Effector CD8-positive, alpha-beta T cell (primary cell): ENCODE measurements around the gene RPS6KA2.

Source experiments
- DNase-seq: peaks from one replicate; lab custom pipeline; 2025; lab: John Stamatoyannopoulos, UW

Gene RPS6KA2

DNA sequence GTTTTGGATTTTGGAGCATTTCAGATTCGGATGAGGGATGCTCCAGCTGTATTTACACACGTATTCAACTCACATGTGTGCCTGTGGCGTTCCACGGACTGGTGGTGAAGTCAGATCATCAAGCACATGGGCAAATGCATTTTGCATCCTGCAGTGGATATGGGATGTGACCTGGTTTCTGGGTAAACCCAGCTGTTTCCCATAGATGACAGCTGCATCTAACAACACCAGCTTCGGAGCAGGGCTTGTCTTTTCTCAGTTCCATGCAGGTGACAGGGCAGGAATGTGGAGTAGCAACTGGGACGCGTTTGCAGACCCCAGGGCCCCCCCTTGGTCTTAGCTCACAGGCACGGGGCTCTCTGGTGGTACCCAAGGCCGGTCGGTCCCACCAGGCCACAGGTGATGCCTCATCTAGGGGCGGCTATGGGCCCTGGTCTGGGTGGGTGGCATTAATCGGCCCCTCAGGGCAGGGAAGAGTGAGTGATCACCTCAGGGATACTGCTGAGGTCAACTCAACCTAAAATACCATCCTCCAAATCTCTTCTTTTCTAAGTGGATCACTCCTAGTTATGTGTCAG is 123.8 kb downstream of the RPS6KA2 start:
- DNase-seq = no peak

DNA sequence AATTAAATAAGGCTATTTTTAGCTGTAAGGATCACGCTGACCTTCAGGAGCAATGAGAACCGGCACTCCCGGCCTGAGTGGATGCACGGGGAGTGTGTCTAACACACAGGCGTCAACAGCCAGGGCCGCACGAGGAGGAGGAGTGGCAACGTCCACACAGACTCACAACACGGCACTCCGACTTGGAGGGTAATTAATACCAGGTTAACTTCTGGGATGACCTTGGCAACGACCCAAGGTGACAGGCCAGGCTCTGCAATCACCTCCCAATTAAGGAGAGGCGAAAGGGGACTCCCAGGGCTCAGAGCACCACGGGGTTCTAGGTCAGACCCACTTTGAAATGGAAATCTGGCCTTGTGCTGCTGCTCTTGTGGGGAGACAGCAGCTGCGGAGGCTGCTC is 124.6 kb downstream of the RPS6KA2 start:
- no peak for DNase-seq

DNA sequence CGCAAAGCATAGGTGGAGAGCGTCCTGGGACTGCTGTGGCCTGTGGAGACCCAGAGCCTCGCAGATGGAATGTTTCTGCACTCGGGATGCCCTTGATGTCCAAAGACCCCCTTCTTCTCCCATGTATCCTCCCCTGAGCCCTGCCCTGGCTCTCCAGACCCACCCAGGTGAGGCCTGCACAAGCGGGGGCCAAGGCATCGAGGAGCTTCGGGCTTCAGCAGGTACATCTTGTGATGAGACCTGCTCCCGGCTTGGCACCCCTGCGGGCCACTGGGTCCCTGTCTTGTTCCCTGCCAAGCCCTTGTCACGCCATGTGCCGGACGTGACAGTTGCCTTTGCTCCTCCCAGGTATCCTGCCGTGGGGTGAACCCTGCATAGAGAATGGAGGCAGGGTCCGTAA is 125.8 kb downstream of the RPS6KA2 start:
- no peak for DNase-seq

DNA sequence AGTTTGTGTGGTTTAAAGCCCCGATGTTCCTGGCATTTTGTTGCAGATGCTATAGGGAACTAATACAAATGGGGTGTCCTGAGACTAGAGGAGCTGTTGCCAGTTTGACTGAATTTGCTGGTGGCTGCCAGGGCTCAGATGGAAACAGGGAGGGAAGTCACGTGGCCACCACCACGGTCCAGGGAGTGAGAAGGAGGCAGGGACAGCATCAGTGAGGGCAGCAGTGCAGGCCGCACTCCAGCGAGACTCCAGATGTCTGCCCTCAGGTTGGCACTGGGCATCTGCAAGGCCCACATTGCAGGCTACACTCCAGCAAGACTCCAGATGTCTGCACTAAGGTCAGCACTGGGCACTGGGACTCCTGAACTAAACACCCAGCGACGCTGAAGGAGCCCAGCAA is 126.8 kb downstream of the RPS6KA2 start:
- no peak for DNase-seq

DNA sequence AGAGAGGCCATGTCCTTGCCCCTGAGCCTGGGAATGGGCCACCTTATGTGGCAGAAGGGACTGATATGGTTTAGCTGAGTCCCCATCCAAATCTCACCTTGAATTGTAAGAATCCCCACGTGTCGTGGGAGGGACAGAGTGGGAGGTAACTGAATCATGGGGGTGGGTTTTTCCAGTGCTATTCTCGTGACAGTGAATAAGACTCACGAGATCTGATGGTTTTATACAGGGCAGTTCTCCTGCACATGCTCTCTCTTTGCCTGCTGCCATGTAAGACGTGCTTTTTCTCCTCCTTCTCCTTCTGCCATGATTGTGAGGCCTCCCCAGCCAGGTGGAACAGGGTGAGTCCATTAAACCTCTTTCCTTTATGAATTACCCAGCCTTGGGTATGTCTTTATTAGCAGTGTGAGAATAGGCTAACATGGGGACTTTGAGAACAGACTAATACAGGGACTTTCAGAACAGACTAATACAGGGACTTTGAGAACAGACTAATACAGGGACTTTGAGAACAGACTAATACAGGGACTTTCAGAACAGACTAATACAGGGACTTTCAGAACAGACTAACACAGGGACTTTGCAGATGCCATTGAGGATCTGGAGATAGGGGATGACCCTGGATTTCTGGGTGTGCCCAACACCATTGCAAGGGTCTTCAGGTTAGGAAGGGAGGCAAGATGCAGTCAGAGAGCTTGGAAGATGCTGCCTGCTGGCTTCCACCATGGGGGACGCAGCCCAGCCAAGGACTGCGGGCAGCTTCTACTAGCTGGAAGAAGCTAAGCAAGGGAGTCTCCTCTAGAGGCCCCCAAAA is 127.5 kb downstream of the RPS6KA2 start:
- no peak for DNase-seq

DNA sequence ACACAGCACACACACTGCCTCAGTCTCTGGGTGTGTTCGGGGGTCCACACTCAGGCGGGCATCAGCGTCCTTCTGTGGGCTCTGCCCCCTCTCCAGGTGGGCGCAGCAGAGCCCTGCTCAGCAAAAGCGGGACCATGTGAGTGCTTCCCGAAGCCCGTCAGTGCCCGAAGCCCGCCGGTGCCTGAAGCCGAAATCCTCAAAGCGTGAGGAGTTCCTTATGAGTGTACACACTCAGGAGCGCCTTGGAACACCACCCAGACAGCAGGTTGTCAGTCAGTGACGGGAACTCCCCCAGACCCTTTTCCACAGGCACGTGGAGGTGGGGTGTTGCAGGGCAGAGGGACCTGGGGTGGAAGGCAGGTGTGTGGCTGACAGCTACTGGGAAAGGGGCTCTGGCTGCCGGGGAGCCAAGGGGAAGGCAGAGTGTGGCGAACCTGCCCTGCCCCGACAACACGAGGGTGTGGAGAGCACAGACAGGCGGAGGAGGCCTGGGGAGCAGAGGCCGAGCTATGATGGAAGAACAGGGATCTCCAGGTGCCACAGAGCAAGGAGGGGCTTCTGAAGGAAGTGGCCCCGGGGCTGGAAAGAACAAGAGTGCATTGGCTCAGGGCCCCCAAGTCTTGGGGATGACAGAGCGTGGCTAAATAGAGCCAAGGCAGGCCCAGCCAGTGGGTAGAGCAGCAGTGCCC is 128.2 kb downstream of the RPS6KA2 start:
- no peak for DNase-seq

DNA sequence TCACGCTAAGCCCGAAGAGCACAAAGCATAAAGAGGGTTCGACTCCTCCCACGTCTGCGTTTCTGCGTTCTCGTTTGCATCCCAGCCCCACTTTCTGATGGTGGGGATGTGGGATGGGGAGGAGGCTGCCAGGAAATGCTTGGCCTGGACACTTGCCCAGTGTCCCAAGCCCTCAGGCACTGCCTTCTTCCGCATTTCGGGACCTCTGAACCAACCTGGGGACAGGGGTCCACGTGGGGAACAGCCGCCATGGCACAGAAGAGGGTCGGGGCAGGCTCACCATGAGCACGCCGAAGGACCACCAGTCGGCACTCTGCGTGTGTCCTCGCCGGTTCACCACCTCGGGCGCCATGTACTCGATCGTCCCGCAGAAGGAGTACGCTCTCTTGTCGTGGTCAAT is 128.8 kb downstream of the RPS6KA2 start:
- no peak for DNase-seq

DNA sequence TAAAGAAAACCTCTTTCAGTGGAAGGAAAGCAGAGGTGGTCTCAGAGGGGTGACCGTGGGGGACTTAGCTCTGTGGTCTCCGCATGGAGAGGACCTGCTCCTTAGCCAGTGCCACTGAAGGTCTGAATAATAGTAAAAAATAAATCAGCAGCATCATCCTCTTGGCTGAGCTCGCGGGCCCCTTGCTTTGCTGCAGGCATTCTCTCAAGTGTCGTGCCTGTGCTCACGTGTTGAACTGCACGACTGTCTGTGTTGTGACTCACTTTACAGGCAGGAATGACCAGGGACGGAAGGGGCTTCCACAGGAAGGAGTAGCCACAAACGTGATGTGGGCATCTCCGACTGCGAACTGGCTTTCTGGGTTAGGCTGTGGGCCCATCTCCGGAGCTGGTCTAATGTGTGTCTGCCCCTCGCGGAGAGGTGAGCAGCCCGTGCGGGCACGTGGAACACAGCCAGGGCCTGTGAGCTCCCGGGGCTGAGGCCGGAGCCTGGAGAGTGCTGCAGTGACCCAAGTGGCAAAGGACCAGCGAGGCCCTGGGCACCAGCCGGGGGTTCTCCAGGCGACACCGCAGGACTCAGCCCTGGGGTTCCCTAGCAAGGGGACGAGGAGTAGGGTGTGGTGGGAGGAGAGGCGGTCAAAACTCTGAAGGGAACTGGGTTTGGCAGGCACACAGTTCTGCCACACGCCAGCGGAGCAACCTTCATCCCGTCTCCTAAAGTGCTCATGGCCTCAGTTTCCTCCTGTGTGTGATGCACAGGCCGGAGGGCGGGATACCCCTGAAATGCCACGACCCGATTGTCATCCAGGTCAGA is 129.8 kb downstream of the RPS6KA2 start:
- no peak for DNase-seq

DNA sequence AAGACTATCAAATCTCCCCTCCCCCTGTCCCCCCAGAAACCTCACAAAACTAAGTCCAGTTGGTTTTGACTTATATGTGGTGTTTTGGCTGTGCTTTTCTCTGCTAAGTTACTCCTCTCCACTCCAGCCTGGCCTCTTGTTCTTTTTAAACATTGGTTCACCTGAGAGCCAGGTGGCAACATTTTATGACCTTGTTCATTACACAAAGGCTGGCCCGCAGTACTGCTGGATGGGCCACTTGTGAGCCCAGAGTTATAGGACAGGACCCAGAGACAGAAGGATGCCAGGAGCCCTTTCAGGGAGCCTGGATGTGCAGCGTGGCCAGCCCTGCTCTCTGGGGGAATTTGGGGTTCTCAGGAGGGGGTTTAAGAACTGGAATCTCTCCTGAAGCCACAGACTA is 130.6 kb downstream of the RPS6KA2 start:
- no peak for DNase-seq

DNA sequence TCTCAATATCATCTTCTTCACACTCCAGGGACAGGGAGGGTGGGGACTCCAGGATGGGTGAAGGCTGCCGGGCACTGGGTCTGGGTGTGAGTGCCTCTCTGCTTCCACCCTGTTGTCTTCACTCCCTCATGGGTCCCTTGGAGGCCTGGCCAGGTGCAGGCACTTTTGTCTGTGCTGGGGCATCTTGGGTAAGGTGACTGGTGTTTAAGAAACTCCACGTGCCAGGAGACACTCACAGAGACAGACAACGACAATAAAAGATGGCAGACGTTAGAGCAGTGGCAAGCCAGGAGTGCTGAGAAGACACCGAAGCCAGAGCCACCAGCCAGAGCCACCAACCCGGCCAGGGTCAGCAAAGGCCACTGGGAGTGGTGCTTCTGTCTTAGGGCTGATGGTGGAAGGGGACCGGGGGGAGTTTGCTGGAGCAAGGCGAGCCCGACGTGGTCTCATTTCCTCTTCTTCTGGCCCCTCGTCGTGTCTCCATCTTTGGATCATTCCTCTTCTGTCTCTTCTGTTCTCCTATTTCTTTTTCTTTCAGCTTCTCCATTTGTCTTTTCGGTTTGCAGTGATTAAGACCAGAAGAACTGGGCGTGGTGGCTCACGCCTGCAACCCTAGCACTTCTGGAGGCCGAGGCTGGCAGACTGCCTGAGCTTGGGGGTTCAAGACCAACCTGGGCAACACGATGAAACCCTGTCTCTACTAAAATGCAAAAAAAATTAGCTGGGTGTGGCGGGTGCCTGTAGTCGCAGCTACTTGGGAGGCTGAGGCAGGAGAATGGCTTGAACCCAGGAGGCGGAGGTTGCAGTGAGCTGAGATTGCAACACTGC is 131.3 kb downstream of the RPS6KA2 start:
- DNase-seq = no peak

DNA sequence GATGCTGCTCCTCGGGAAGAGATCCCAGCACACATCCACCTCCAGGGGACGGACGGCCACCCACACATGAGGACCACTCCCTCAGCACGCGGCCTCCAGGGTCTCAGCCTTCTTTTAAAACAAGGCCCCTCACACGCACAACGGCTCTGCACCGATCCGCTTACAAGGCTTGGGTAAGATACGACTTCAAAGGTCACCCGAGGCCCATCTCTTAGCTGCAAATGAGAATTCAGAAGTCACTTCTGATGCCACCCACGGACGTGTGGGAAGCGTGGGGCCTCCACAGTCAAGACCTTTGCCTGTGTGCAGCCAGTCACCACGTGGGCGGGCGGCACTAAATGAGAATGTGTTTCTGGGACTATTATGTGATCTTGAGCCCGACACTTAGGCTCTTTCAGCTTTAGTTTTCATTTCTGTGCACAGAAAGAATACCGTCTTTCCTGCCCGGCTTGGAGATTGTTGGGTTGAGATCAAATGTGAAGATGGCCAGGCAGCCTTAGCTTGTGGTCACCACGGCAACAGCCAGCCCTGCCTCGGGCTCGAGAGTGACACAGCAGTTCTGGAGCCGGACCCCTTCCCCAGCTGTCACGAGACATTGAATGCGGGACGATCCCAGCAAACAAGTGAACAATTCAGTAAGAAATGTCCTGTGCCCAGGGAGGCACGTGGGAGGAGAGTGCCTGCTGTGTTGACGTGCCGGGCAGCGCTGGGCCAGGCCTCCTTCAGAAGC is 132.1 kb downstream of the RPS6KA2 start:
- no peak for DNase-seq

DNA sequence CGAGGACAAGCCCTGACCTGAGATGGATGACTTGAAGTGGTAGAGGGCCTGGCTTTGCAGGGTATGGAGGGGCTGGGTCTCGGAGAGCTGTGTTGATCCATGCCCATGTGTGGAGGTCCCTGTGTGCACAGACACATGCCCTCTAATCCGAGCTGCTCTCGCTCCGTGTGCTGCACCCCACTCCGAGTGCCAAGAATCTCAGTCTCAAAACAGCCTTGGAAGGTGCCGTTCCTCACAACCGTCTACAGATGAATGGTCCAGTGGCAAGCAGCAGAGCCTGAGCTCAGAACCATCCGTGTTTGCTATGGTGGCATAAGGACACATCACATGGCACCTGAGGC is 133.0 kb downstream of the RPS6KA2 start:
- no peak for DNase-seq

DNA sequence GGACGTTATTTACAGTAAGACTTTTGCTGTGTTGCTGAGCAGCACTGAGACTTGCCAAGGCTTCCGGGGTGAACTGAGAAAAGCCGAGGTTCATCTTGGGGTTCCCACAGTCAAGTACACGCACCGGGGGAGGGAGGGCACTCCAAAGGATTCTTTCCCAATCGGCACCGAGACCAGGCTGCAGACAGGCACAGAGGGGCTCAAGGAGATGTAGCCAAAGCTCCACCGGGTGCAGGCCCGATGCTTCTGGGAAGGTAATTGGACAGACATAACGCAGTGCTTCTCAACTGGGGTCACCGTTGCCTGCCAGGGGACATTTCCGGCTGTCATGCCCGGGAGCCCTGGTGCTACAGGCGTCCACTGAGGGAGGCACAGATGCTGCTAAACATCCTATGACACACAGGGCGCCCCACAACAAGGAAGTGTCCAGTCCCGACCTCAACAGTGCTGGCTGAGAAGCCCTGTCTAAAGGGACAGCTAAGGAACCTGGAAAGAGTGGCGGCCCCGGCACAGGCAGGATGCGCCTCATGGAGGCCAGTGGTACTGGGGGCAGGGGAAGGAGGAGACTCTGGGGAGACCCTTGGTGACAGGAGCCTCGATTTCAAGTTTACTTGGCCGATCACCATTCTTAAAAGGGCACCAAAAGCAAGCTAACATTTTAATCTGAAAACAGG is 133.5 kb downstream of the RPS6KA2 start:
- DNase-seq = no peak

DNA sequence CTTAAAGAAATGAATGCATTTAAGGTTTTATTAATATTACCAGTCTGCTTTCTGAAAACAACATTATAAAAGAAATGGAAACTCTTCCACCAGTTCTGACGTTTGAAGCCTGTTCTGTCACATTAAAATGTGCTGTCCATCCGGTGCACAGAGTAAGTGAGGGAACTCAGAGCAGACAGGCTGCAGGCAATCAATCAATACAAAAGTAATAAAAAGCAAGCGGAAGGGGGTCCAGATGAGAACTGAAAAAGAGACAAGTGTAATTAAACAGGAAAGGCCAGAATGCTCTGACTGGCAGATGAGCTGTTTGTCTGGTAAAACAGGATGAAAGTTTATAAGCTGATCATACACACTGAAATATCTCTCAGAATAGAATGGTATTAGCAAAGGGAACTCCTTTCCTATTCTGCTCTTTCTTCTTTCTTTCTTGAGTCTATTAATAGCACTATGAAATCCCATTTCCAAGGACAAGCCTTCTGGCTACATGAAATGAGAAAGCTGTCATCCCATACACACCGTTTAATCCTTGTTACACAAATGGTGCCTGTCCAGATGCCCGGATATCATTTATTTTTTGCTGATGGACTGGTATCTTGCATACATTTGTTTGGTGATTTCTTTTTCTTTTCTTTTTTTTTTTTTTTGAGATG is 134.8 kb downstream of the RPS6KA2 start:
- DNase-seq = no peak

DNA sequence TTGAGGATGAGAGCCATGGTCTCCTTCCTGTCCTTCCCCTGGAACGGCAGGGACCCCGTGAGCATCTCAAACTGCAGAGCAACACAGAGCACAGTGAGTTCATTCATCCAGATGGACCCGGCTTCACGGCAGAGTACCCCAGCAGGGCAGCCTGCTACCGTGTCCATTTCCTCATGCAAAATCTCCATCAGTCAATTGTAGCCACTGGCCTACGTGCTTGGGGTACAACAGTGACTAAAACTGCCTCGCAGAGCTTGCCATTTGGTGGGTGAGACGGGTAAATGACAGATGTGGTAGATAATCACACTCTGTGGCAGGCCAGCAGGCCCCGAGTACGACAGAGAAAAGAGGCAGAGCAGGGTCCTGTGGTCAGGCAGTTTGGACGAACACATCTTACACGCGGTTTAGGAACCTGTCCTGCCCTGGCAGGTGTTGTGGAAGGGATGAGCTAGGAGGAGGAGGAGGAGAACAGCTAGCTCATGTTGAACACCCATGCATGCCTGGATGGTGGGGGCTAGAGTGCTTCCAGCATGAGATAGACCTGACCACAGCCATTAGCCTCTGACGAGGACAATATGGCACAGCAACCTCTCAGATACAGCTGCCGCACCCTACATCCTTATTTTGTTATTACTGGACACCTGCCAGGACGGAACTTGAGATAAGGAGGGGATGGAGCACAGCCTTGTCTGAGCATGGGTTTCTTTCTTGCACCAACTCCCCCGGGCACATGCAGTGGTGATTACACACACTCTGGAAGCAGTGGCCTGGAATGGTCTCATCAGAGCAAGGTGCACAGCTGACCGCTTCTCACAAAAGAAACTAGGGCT is 136.2 kb downstream of the RPS6KA2 start:
- no peak for DNase-seq

DNA sequence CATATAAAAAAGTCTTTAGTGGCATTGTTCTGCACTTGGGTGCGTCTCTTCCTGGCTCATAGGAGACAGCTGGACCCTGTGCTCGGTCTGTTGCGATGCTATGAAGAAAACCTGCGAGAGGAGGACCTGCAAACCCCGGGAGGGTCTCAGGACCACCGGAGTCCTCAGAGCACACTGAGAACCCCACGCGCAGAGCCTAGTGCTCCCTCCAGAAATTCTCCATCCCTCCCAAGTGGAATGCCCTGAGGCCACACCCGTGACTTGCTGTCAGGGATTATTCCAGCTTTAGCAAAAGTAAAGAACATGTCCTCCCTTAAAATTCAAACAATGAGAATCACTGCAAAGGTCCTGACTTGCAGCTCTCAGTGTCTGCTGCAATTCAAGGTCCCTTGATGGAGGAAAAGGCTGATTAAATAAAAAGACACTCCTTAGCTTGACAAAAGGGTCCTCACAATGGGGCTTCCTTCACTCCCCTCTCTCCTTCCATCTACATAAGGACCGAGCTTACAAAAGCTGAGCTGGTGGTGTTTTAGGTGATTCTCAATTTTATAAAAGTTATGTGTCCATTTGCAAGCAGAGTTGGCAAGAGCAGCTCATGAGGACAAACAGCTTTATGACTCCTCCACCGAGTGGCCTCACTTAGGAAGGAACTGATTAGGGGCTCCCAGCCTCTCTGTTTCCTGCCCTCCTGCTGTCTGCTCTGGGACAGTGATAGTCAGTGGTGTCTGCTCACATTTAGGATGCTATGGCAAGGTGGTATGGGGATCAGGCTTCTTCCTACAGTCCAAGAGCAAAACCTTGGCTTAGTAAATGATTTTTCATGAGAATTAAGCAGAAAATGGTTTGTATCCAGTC is 137.5 kb downstream of the RPS6KA2 start:
- DNase-seq = no peak

DNA sequence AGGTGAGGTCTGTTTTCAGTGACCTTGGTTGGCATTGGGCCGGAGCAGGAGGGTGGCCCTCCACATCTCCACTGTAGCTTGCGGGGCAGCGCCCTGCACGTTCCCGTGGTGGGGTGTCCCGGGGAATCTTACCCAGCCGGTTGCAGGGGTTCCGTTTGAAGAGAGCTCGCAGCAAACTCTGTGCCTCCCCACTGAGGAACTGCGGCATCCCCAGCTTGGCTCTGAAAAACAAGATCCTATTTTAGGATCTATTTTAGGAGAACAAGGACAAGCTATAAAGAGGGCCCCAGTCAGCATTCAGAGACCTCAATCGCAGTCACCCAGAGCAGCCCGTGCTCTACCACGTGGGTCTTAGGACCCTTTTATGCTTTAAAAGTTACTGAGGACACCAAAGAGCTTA is 138.3 kb downstream of the RPS6KA2 start:
- no peak for DNase-seq
